ENCODE data around the gene GHRL.

Gene GHRL

DNA sequence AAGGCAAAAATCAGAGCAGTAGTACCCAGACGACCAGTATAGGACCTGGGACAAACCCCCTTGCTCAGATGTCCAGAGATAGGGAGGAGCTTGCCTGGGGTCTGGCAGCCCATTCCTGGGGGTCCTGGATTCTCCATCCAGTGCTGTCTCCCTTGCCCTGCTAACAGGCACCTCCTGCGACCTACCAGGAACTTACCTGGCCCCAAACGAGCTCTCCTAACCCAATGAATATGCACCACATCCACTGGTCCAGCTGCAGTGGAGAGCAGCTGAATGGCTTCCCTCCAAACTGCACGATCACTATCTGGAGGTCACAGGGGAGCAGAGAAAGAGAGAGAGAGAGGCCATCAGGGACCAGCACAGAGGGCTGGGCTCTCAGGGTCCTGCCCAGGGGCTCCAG is 47.3 kb upstream of the GHRL start:
- no peak overlapping the region for H3K27ac ChIP-seq (ENCODE audit: low read depth, low read length)
- no peaks in the 10 kb centered on the region for H3K27me3 ChIP-seq (ENCODE audit: control insufficient read depth, low read length)
- H3K4me2 ChIP-seq (ENCODE audit: low read length) = no peak overlapping the region
- no peaks in the 10 kb centered on the region for H4K20me1 ChIP-seq (ENCODE audit: control insufficient read depth, insufficient read depth, low read depth, low read length)
- H3K9me2 ChIP-seq (replicated peaks; ENCODE audit: control insufficient read depth, low read length) = no peaks in the 10 kb centered on the region
- no peak overlapping the region for H3K4me3 ChIP-seq (ENCODE audit: low read length)
- H3K36me3 ChIP-seq (ENCODE audit: control insufficient read depth, low read length) = no peaks in the 10 kb centered on the region
- no peak for TF ChIP-seq EZH2phosphoT487 (IDR thresholded peaks at IDR 0.05; ENCODE audit: borderline replicate concordance, low read length)
- TF ChIP-seq, protein P1, sequence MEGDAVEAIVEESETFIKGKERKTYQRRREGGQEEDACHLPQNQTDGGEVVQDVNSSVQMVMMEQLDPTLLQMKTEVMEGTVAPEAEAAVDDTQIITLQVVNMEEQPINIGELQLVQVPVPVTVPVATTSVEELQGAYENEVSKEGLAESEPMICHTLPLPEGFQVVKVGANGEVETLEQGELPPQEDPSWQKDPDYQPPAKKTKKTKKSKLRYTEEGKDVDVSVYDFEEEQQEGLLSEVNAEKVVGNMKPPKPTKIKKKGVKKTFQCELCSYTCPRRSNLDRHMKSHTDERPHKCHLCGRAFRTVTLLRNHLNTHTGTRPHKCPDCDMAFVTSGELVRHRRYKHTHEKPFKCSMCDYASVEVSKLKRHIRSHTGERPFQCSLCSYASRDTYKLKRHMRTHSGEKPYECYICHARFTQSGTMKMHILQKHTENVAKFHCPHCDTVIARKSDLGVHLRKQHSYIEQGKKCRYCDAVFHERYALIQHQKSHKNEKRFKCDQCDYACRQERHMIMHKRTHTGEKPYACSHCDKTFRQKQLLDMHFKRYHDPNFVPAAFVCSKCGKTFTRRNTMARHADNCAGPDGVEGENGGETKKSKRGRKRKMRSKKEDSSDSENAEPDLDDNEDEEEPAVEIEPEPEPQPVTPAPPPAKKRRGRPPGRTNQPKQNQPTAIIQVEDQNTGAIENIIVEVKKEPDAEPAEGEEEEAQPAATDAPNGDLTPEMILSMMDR (IDR thresholded peaks at IDR 0.05; ENCODE audit: low read depth, low read length, poor library complexity, severe bottlenecking) = no peak
- no peaks in the 10 kb centered on the region for H3F3A ChIP-seq (ENCODE audit: control insufficient read depth, insufficient read depth)
- peaks cover 3% of the 10 kb centered on the region; the same call in 1 of the 2 replicates for H3K4me1 ChIP-seq (ENCODE audit: control insufficient read depth, low read length)
- no peaks in the 10 kb centered on the region for H3K79me2 ChIP-seq (ENCODE audit: control insufficient read depth, low read length)
- no peaks in the 10 kb centered on the region for H3K9me3 ChIP-seq (ENCODE audit: control insufficient read depth, insufficient read depth, low read length)

DNA sequence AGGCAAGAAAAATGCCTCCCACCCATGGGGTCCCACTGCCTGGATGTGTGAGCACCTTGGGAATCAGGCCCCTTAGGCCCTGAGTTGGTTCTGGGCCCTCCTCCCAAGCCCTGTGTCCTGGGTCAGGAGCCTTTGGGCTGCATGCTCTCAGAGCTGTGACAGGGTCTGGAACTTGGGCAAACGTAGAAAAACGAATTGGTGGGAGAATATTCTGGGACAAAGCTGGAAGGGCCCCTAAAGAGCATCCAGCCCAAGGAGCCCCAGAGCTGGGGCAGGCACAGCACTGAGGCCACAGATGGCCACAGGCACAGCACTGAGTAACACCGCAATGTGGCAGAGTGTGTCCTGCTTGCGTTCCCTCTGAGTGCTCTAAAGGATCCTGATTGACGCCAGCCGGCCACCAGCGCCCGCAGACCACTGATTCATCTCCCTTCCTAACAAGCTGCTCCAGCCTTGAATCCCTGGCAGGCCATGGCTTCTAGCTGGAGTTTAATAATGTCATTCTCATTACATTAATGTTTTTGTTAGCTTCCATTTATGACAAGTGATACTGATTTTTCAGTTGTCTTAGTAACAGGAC is 46.7 kb upstream of the GHRL start:
- Histone ChIP-seq H3K4me2 (ENCODE audit: low read length) (no peak overlapping the region), H3F3A (ENCODE audit: control insufficient read depth, insufficient read depth) (no peaks in the 10 kb centered on the region), H3K4me1 (ENCODE audit: control insufficient read depth, low read length) (peaks cover 4% of the 10 kb centered on the region; the same call in 1 of the 2 replicates), H3K9me3 (ENCODE audit: control insufficient read depth, insufficient read depth, low read length) (no peaks in the 10 kb centered on the region), H3K79me2 (ENCODE audit: control insufficient read depth, low read length) (no peaks in the 10 kb centered on the region), H4K20me1 (ENCODE audit: control insufficient read depth, insufficient read depth, low read depth, low read length) (no peaks in the 10 kb centered on the region), H3K27me3 (ENCODE audit: control insufficient read depth, low read length) (no peaks in the 10 kb centered on the region), H3K9me2 (replicated peaks; ENCODE audit: control insufficient read depth, low read length) (no peaks in the 10 kb centered on the region), H3K36me3 (ENCODE audit: control insufficient read depth, low read length) (no peaks in the 10 kb centered on the region), H3K27ac (ENCODE audit: low read depth, low read length) (no peak overlapping the region), H3K4me3 (ENCODE audit: low read length) (no peak overlapping the region)
- TF ChIP-seq, protein P1 (IDR thresholded peaks at IDR 0.05; ENCODE audit: low read depth, low read length, poor library complexity, severe bottlenecking) = no peak
- TF ChIP-seq EZH2phosphoT487 (IDR thresholded peaks at IDR 0.05; ENCODE audit: borderline replicate concordance, low read length) = no peak

DNA sequence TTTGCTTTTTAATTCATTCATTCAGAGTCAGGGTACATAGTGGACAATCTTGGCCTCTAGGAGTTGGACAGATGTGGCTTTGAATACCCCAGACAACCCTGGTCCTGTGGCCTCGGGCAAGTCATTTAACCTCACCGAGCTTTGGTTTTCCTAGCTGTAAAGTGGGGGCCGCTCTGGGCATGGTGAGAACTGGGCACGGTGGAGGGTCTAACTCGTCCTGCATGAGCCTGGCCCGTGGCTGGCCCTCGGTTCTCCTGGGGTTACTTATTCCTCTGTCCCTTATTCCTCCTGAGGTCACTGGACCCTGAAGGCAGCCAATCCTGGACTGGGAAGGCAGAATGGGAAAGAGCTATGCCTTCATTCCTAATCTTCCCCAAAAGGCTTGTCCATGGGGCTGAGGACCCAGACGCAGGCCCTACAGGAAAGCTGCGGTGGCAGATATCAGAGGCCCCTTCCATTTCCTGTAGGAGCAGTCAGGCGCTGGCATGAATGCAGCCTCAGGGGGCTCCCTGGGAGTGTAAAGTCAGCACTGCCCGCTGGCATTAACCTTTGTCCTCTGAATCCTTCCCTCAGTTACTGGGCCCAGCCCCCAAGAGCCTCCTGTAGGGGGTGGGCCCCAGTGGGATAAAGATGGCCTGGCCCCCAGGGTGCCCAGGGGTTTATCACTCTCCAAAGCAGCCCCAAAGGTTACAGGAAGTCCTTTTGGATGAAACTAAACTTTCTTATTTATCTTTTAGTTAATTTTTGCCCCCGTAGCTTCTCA is 46.0 kb upstream of the GHRL start:
- Histone ChIP-seq H3K4me2 (ENCODE audit: low read length) (no peak overlapping the region), H3K4me3 (ENCODE audit: low read length) (no peak overlapping the region), H3K4me1 (ENCODE audit: control insufficient read depth, low read length) (peaks cover 7% of the 10 kb centered on the region)

More for the DNA sequence above, 46.0 kb upstream of the GHRL start:
- H4K20me1 ChIP-seq (ENCODE audit: control insufficient read depth, insufficient read depth, low read depth, low read length) = no peaks in the 10 kb centered on the region
- H3K27ac ChIP-seq (ENCODE audit: low read depth, low read length) = no peak overlapping the region
- no peaks in the 10 kb centered on the region for H3K36me3 ChIP-seq (ENCODE audit: control insufficient read depth, low read length)
- no peaks in the 10 kb centered on the region for H3K27me3 ChIP-seq (ENCODE audit: control insufficient read depth, low read length)
- no peaks in the 10 kb centered on the region for H3K9me3 ChIP-seq (ENCODE audit: control insufficient read depth, insufficient read depth, low read length)
- H3K79me2 ChIP-seq (ENCODE audit: control insufficient read depth, low read length) = no peaks in the 10 kb centered on the region
- H3F3A ChIP-seq (ENCODE audit: control insufficient read depth, insufficient read depth) = no peaks in the 10 kb centered on the region
- no peak for TF ChIP-seq EZH2phosphoT487 (IDR thresholded peaks at IDR 0.05; ENCODE audit: borderline replicate concordance, low read length)
- TF ChIP-seq, protein P1 (IDR thresholded peaks at IDR 0.05; ENCODE audit: low read depth, low read length, poor library complexity, severe bottlenecking) = no peak
- H3K9me2 ChIP-seq (replicated peaks; ENCODE audit: control insufficient read depth, low read length) = no peaks in the 10 kb centered on the region
